GM19372 (cell line): Measurements from ENCODE around the gene SLC41A2.
"Not testable (repeated sequence)": the region's sequence is repeated elsewhere in the genome, so short reads cannot be mapped to it uniquely, and the experiment has no call there.

Experiments
- ATAC-seq: cut with Tn5 transposase; IDR thresholded peaks from one replicate; pipeline ENCODE4 v1.9.1; 2021; ENCODE audit warnings: mild to moderate bottlenecking, low read depth, moderate library complexity; ENCODE audit not compliant: unreplicated experiment

The SLC41A2 gene

GRCh38 chr12:104964167-104964855 is 6.2 kb upstream of the SLC41A2 start:
- ATAC-seq, result no peak

- no peak for ATAC-seq
Observed at GRCh38 chr12:104963757-104964156, 5.7 kb upstream of the SLC41A2 start.

DNA sequence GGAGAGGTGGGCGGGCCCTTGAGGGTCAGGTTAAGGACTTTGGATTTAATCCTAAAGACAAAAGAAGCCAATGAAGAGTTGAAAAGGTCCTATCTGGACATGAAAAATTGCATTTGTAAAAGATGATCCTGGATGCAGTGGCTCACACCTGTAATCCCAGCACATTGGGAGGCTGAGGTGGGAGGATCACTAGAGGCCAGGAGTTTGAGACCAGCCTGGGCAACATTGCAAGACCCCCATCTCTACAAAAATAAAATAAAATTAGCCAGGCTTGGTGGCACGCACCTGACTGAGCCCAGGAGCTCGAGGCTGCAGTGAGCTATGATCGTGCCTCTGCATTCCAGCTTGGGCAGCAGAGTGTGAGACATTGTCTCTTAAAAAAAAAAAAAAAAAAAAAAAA is 2.4 kb upstream of the SLC41A2 start:
- no peak for ATAC-seq

GRCh38 chr12:104959335-104959841 is 1.3 kb upstream of the SLC41A2 start:
- ATAC-seq, result no peak

GRCh38 chr12:104958805-104959334 is 780 bp upstream of the SLC41A2 start:
- no peak for ATAC-seq

DNA sequence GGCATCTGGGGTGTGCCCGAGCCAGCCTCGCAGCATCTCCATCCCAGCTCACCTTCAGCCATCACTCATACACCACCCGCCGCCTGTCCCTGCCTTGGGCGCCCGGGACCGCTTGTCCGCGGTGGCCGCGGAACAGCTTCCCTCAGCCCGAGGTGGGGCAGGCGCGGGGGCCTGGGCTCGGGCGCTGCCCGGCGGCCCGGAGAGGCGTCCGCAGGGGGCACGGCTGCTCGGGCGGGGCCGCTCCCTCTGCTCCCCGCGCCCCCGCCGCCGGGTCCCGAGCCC is 430 bp downstream of the SLC41A2 start:
- ATAC-seq, result peak; percentile 30

GRCh38 chr12:104956870-104957718 is 996 bp downstream of the SLC41A2 start:
- no peak for ATAC-seq

GRCh38 chr12:104955703-104956102 is 2.4 kb downstream of the SLC41A2 start:
- no peak for ATAC-seq

DNA sequence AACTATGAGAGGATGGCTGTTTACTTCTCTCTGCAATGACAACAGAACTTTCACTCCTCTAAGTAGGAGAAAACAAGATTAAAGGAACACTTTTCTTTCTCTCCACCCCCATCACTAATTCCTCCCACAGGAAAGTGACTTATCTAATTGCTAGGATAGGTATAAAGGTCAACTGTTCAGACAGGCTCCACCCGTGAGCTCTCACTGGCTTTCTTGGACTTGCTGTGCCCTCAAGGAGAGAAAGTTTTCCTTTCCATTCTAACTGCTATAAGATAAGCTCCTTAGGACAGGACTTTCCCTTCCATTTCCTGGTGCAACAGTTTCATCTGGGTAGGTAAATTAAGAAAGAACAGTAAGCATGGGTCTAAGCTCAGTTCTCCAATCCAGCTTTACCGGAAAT is 4.8 kb downstream of the SLC41A2 start:
- ATAC-seq, result no peak

GRCh38 chr12:104952816-104953215 is 5.3 kb downstream of the SLC41A2 start:
- no peak for ATAC-seq

DNA sequence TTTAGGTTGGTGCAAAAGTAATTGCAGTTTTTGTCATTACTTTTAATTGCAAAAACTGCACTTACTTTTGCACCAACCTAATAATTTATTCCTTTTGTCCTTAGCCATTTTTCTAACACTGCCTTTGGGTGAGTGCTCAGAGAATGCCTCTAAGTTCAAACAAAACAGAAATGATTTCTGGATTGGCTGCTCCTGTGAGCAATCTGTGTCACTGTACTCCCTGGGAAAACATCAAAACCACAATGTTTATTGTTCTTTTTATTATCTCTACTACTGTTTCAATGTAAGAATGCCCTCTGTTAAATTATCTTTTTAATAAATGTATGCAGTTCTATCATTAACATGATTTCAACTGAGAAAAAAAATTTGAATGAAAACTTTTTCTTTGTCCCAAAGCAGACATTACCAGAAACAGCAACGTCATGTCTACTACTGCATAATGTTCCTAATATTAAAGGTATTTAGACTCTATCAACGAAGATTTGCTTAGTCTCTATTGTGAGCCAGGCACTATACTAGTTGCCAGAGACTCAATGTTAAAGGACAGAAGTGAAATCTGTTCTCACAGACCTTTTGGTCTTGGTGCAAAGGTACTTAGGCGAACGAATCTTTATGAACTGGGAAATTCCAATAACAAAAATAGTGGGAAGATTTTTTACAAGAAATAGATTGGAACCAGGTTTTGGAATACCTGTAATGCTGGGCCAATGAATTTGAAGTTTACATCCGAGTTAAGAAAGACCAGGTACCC is 6.2 kb downstream of the SLC41A2 start:
- no peak for ATAC-seq

DNA sequence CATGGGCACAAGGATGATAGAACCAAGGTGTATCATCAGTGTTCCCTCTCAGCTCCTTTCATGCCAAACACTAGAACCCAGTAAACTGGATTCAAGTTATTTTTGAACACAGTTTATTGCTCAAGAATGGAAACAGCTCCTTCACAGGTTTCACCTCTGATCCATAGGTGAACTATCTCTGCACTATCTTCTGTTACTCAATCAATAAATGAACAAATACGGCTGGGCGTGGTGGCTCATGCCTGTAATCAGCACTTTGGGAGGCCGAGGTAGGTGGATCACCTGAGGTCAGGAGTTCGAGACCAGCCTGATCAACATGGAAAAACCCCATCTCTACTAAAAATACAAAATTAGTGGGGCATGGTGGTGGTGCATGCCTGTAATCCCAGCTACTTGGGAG is 9.4 kb downstream of the SLC41A2 start:
- not testable (repeated sequence) for ATAC-seq

DNA sequence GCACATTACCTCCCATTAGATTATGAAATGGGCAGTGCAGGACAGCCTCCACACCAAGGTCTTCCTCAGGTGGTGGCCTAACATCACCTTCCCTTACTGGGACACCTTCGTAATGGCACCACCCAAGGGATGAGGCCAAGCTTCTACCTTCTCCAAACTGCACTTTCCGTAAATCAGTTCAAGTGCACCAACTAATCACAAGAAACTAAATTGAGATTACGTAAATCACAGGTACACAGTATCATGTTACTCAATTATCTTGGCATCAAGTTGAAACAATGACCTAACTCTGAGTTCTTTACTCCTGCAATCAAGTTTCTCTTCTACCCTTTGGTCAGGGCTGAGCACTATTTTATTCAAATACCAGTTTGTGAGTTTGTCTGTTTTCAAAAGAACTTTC is 13.8 kb downstream of the SLC41A2 start:
- no peak for ATAC-seq

GRCh38 chr12:104943401-104943800 is 14.7 kb downstream of the SLC41A2 start:
- not testable (repeated sequence) for ATAC-seq

DNA sequence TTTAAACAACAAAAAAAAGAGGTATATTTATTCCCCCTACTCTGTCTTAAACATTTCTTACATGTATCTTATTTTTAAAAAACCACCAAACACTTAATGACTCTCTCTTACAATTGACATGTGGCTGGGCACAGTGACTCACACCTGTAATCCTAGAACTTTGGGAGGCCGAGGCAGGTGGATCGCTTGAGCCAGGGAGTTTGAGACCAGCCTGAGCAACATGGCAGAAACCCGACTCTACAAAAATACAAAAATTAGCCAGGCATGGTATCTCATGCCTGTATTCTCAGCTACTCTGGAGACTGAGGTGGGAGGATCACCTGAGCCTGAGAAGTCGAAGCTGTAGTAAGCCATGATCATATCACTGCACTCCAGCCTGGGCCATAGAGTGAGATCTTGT is 16.0 kb downstream of the SLC41A2 start:
- ATAC-seq, result no peak

DNA sequence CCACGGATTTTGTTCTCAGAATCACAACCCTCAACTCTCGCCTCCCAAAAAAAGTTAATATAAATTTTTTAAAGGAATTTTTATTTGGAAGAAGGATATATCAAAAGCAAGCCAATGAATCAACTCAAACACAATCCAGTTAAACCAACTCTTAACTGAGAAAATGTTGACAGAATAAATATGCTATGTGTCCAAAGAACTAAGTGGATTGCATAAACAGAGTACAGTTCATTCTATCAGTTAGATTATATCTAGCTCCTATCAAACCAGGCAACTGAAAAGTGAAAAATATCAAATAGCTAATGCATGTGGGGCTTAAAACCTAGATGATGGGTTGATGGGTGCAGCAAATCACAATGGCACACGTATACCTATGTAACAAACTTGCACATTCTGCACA is 16.6 kb downstream of the SLC41A2 start:
- ATAC-seq, result no peak

GRCh38 chr12:104939089-104939488 is 19.0 kb downstream of the SLC41A2 start:
- ATAC-seq, result no peak

- ATAC-seq, result no peak
Observed at GRCh38 chr12:104938371-104938770, 19.7 kb downstream of the SLC41A2 start.

DNA sequence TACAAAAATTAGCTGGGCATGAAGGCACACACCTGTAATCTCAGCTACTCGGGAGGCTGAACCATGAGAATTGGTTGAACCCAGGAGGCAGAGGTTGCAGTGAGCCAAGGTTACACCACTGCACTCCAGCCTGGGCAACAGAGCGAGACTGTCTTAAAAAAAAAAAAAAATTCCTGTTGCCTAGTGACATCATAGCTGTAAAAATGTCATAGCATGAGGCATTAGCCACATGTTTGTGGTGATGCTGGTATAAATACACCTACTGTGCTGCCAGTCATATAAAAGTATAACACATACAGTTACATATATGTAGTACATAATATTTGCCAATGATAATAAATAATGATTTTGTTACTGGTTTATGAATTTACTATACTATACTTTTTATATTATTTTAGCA is 22.2 kb downstream of the SLC41A2 start:
- no peak for ATAC-seq

DNA sequence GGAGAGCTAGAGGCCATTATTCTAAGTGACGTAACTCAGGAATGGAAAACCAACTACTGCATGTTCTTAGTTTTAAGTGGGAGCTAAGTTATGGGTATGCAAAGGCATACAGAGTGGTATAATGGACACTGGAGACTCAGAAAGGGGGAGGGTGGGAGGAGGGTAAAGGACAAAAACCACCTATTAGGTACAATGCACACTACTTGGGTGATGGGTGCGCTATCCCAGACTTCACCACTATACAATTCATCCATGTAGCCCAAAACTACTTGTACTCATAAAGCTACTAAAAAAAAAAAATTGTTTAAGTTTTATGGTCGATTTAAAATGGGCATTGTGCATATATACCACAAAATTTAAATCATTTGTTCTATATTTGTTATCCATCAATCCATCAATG is 24.3 kb downstream of the SLC41A2 start:
- ATAC-seq, result no peak

GRCh38 chr12:104933128-104933527 is 25.0 kb downstream of the SLC41A2 start:
- ATAC-seq, result no peak
